Measurements from ENCODE around the gene SH2D4B. TPM values are rescaled to one million over a fixed set of nuclear protein-coding genes. Genes with fewer than 3 reads are reported as not detected.

SH2D4B gene
- total RNA-seq, 4 donors from 2014 or later, result not detected

DNA sequence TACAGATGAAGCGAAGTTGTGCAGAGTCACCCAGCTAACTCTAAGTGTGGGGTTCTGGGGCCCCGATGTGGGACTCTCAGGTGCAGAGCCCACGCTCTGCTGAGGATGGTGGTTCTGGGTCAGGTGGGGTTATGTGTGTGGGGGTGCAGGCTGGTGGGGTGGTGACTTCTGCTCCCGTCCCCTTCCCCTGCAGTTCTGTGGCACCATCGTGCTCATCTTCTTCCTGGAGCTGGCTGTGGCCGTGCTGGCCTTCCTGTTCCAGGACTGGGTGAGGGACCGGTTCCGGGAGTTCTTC lies 28.6 kb upstream of the SH2D4B start:
- TF ChIP-seq POLR2A (IDR thresholded peaks at IDR 0.05), result no peak
- no peak for TF ChIP-seq EP300 (IDR thresholded peaks at IDR 0.05)
- TF ChIP-seq POLR2AphosphoS5 (IDR thresholded peaks at IDR 0.05), result no peak
- TF ChIP-seq, protein P1, sequence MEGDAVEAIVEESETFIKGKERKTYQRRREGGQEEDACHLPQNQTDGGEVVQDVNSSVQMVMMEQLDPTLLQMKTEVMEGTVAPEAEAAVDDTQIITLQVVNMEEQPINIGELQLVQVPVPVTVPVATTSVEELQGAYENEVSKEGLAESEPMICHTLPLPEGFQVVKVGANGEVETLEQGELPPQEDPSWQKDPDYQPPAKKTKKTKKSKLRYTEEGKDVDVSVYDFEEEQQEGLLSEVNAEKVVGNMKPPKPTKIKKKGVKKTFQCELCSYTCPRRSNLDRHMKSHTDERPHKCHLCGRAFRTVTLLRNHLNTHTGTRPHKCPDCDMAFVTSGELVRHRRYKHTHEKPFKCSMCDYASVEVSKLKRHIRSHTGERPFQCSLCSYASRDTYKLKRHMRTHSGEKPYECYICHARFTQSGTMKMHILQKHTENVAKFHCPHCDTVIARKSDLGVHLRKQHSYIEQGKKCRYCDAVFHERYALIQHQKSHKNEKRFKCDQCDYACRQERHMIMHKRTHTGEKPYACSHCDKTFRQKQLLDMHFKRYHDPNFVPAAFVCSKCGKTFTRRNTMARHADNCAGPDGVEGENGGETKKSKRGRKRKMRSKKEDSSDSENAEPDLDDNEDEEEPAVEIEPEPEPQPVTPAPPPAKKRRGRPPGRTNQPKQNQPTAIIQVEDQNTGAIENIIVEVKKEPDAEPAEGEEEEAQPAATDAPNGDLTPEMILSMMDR (IDR thresholded peaks at IDR 0.05), result no peak
- no peak for ATAC-seq
- WGBS, 2 donors (ENCODE audit: low coverage in 1 of 2), result no CpG with 5 or more reads among the region's 8 CpGs
- Histone ChIP-seq H3K9me3 (no peaks in the 10 kb centered on the region), H3K27ac (peak overlapping the region in 3 of 4 donors; percentile 5 to 47 (median 28)), H3K36me3 (peaks cover 0 to 84% of the 10 kb centered on the region in 2 donors), H3K27me3 (no peaks in the 10 kb centered on the region), H3K4me3 (no peak overlapping the region), H3K4me1 (peaks cover 0 to 35% (median 17%) of the 10 kb centered on the region in 3 donors)

DNA sequence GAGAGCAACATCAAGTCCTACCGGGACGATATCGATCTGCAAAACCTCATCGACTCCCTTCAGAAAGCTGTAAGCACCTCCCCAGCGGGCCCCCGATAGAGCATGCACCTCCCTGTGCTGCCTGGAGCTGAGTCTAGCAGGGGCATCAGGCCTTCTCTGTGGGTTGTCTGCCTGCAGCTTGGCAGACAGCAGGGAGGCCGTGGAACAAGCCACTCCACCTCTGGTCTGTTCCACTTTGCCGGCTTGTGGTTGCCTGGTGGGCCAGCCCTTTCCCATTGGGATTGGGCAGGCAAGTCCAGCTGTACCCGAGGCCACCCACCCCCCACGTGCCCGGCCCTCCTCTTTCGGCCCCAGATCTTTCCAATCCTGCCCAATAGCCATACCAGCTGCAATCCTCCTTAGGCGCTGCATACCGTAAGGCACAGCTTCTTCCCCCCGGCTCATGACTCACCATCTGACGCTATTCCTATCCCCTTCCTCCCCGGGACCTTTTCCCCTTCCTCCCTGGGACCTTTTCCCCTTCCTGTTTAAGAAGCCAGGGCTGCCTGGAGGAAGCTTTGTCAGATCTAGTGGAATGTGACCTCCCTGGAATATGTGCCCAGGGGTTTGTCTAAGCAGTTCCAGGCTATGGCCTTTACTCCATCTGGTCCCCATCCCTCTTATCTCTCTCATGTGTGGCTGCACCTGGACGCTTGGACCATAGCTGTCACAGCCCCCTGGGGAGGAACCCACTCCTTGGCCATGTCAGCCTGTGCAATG lies 28.1 kb upstream of the SH2D4B start:
- TF ChIP-seq, protein P1 (IDR thresholded peaks at IDR 0.05), result no peak
- TF ChIP-seq POLR2AphosphoS5 (IDR thresholded peaks at IDR 0.05) (peak; percentile 21), POLR2A (IDR thresholded peaks at IDR 0.05) (no peak), EP300 (IDR thresholded peaks at IDR 0.05) (no peak)
- H3K4me1 ChIP-seq, result peaks cover 0 to 30% (median 14%) of the 10 kb centered on the region in 3 donors
- peak; percentile 61 for ATAC-seq
- no peaks in the 10 kb centered on the region for H3K27me3 ChIP-seq
- WGBS, 2 donors (ENCODE audit: low coverage in 1 of 2), result 53% methylated on average over 3 of the region's 18 CpGs; no CpG with 5 or more reads in 1 of the 2 donors
- peak overlapping the region in 3 of 4 donors; percentile 5 to 47 (median 28) for H3K27ac ChIP-seq
- no peaks in the 10 kb centered on the region for H3K9me3 ChIP-seq
- H3K36me3 ChIP-seq, result peaks cover 0 to 87% of the 10 kb centered on the region in 2 donors
- H3K4me3 ChIP-seq, result no peak overlapping the region

DNA sequence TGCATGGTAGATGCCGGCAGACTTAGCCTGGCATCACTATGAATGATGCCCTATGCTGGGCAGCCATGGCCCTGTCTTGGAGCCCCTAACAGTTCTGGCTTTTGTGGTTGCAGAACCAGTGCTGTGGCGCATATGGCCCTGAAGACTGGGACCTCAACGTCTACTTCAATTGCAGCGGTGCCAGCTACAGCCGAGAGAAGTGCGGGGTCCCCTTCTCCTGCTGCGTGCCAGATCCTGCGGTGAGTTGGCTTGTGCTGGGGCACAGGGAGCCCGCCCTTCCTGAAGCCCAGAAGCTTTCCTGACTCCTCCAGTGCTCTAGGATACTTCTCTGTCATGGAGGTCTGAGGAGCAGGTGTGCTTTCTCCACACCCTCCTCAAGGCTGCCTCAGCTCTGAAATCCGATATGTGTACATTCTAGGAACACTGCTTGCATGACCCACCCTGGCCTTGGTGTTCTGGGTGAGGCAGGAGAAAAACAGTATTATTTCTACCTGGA lies 25.6 kb upstream of the SH2D4B start:
- no peaks in the 10 kb centered on the region for H3K9me3 ChIP-seq
- H3K4me3 ChIP-seq, result no peak overlapping the region
- peaks cover 0 to 22% (median 0%) of the 10 kb centered on the region in 3 donors for H3K4me1 ChIP-seq
- no peak overlapping the region for H3K27ac ChIP-seq
- no peaks in the 10 kb centered on the region for H3K27me3 ChIP-seq
- 83 to 100% methylated on average over 1 to 2 of the region's 10 CpGs for WGBS, 2 donors (ENCODE audit: low coverage in 1 of 2)
- ATAC-seq, result no peak
- TF ChIP-seq POLR2A (IDR thresholded peaks at IDR 0.05) (no peak), POLR2AphosphoS5 (IDR thresholded peaks at IDR 0.05) (no peak)
- TF ChIP-seq, protein P1 (IDR thresholded peaks at IDR 0.05), result no peak
- H3K36me3 ChIP-seq, result peaks cover 0 to 100% of the 10 kb centered on the region in 2 donors

DNA sequence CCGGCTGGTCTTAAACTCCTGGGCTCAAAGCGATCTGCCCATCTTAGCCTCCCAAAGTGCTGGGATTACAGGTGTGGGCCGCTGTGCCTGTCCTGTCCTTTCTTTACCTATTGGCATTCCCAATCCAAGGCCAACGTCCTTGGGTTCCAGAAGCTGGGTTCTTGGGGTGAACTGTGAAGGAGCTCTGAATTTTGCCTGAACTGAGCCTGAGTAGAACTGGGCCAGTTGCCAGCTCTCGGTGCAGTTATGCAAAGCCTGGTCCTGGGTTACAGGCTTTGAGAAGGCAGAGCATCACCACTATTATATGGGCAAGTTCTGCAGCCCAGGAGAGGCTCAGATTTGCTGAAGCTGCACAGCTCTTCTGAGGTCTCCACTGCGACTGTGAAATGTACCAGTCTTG lies 24.6 kb upstream of the SH2D4B start:
- Histone ChIP-seq H3K4me1 (peaks cover 0 to 26% (median 0%) of the 10 kb centered on the region in 3 donors), H3K27me3 (no peaks in the 10 kb centered on the region), H3K4me3 (no peak overlapping the region), H3K9me3 (no peaks in the 10 kb centered on the region), H3K27ac (no peak overlapping the region), H3K36me3 (peaks cover 0 to 100% of the 10 kb centered on the region in 2 donors)
- WGBS, 2 donors (ENCODE audit: low coverage in 1 of 2), result 80% methylated on average over 1 of the region's 6 CpGs
- ATAC-seq, result no peak
- TF ChIP-seq POLR2A (IDR thresholded peaks at IDR 0.05), result no peak
- TF ChIP-seq POLR2AphosphoS5 (IDR thresholded peaks at IDR 0.05), result no peak
- TF ChIP-seq, protein P1 (IDR thresholded peaks at IDR 0.05), result no peak
- no peak for TF ChIP-seq EP300 (IDR thresholded peaks at IDR 0.05)

DNA sequence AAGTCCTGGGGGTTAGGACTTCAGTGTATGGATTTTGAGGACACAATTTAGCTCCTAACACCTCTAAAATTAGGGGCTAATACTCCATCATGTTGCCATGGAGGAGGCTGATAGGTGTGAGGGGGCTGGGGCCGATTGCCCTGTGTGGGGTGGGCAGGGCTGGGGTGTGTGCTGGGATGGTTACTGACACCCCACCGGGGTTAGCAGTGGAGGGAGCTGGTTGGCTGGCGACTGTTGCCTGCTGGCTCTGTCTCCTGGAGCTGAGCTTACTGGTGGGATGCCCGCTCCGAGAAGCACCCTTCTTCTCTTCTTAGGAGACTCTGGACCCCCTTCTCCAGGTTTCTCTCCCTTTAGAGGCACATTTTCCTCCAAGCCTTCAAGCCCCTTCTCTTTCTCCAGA lies 22.2 kb upstream of the SH2D4B start:
- H3K27ac ChIP-seq, result no peak overlapping the region
- TF ChIP-seq EP300 (IDR thresholded peaks at IDR 0.05), result no peak
- TF ChIP-seq POLR2A (IDR thresholded peaks at IDR 0.05), result no peak
- TF ChIP-seq POLR2AphosphoS5 (IDR thresholded peaks at IDR 0.05), result no peak
- TF ChIP-seq, protein P1 (IDR thresholded peaks at IDR 0.05), result no peak

More for the DNA sequence above, 22.2 kb upstream of the SH2D4B start:
- Histone ChIP-seq H3K27me3 (no peaks in the 10 kb centered on the region), H3K36me3 (peaks cover 0 to 100% of the 10 kb centered on the region in 2 donors), H3K4me3 (no peak overlapping the region), H3K9me3 (no peaks in the 10 kb centered on the region), H3K4me1 (peaks cover 0 to 27% (median 2%) of the 10 kb centered on the region in 3 donors)
- WGBS, 2 donors (ENCODE audit: low coverage in 1 of 2), result 80% methylated on average over 1 of the region's 5 CpGs; no CpG with 5 or more reads in 1 of the 2 donors
- ATAC-seq, result no peak
